ENCODE measurements around the gene DDB1. TPM values are rescaled to one million over a fixed set of nuclear protein-coding genes. Genes with fewer than 3 reads are reported as not detected.

Gene DDB1
- total and polyA plus RNA-seq, 2 of the 4 experiments (the other 2 are of a cell fraction) = 221 to 412 TPM

DNA sequence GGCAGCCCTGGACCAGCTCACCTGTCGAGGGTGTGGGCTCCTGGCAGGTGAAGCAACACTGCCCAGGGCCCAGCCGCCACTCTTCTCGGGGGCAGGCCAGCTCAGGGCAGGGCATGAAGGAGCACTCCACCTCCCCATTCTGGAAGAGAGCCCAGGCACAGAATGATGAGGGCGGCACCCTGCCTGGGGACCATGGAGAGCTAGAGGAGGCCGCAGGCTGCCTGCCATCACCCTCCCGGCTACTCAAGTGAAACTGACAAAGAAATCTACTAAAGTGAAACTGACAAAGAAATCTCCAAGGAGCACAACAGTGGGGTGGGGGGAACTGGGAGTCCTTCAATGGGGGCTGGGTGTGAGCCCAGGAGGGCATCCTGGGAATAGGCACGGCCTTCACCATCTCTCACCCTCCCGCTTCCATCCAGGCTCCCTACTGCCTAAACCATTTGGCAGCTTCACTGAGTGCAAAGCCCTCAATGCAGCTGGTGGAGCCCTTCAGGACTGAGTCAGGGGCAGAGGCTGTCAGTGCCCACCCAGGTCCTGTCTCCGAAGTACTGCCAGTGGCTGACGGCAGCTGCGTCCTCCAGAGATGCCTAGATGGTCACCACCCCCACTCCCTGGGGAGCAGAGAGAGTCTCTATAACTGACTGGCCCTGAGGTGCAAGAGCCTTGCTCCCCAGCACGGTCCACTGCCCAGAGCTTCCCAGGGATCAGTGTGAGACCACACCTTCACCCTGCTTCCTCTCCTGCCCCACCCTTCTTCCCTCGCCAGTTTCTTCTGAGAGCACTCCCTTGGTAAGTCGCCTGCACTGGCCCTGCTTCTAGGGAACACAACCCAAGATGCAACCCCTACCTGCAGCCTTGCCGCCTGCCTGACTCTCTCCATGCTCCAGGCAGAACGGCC is 59.5 kb downstream of the DDB1 start (continued):
- TF ChIP-seq, protein P1, sequence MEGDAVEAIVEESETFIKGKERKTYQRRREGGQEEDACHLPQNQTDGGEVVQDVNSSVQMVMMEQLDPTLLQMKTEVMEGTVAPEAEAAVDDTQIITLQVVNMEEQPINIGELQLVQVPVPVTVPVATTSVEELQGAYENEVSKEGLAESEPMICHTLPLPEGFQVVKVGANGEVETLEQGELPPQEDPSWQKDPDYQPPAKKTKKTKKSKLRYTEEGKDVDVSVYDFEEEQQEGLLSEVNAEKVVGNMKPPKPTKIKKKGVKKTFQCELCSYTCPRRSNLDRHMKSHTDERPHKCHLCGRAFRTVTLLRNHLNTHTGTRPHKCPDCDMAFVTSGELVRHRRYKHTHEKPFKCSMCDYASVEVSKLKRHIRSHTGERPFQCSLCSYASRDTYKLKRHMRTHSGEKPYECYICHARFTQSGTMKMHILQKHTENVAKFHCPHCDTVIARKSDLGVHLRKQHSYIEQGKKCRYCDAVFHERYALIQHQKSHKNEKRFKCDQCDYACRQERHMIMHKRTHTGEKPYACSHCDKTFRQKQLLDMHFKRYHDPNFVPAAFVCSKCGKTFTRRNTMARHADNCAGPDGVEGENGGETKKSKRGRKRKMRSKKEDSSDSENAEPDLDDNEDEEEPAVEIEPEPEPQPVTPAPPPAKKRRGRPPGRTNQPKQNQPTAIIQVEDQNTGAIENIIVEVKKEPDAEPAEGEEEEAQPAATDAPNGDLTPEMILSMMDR (conservative IDR thresholded peaks at IDR 0.05; ENCODE audit: low read depth, low read length) = no peak

DNA sequence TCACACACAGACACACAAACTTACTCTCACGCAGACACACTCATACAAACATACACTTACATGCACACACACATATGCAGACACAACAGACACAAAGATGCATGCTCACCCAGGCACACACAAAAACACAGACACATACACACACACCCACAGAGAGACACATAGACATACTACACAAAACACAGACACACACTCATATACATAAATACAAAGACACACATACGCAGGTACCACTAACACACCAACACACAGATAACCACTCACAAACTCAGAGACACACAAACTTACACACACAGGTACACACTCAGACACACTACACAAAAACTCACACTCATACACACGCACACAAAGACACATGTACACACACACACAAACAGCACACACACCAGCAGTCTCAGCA is 60.2 kb downstream of the DDB1 start:
- Histone ChIP-seq H2BK5ac (ENCODE audit: low read depth, low read length, poor library complexity, severe bottlenecking) (peak overlapping the region; percentile 1), H4K20me1 (ENCODE audit: insufficient read depth, low read length) (no peaks in the 10 kb centered on the region), H4K91ac (ENCODE audit: insufficient read depth, low read depth, low read length) (no peak overlapping the region), H3K4me2 (ENCODE audit: low read depth, low read length) (no peak overlapping the region), H3K27ac (ENCODE audit: insufficient read depth, low read length) (no peak overlapping the region), H3K4me1 (ENCODE audit: control insufficient read depth, insufficient read depth, low read length) (peaks cover 2% of the 10 kb centered on the region), H2AK5ac (ENCODE audit: low read depth, low read length) (no peak overlapping the region), H4K8ac (ENCODE audit: low read depth in 2 of 2, low read length in 2 of 2) (no peak overlapping the region), H3K9ac (ENCODE audit: low read depth, low read length) (no peak overlapping the region), H4K5ac (ENCODE audit: low read depth, low read length) (no peak overlapping the region), H3K14ac (replicated peaks; ENCODE audit: low read depth, low read length) (no peak overlapping the region), H3K56ac (ENCODE audit: extremely low read depth, insufficient read depth, low read length) (no peak overlapping the region), H2AFZ (replicated peaks; ENCODE audit: low read length, poor library complexity) (no peak overlapping the region), H3K36me3 (ENCODE audit: control insufficient read depth, insufficient read depth, low read length) (no peaks in the 10 kb centered on the region; the same call in 1 of the 2 replicates), H3K27me3 (ENCODE audit: control insufficient read depth, insufficient read depth, low read length) (no peaks in the 10 kb centered on the region; the same call in 1 of the 2 replicates), H3K9me3 (ENCODE audit: control insufficient read depth, insufficient read depth, low read length) (no peaks in the 10 kb centered on the region), H3K79me1 (ENCODE audit: low read depth in 1 of 2, low read length in 2 of 2) (no peaks in the 10 kb centered on the region), H3K4me3 (ENCODE audit: insufficient read depth, low read depth, low read length) (no peak overlapping the region), H3K9me1 (ENCODE audit: insufficient read depth, low read length) (no peaks in the 10 kb centered on the region; the same call in 1 of the 2 replicates), H2BK20ac (ENCODE audit: low read depth, low read length) (no peak overlapping the region), H3K18ac (ENCODE audit: low read depth, low read length) (no peak overlapping the region), H3K4ac (ENCODE audit: low read depth, low read length) (no peak overlapping the region), H2BK15ac (ENCODE audit: low read depth, low read length) (no peak overlapping the region), H2BK120ac (ENCODE audit: low read depth, low read length) (no peak overlapping the region), H3K23ac (ENCODE audit: low read depth, low read length) (no peak overlapping the region), H2AK9ac (replicated peaks; ENCODE audit: low read depth, low read length, poor library complexity) (no peak overlapping the region)
- ChIA-PET CTCF (no interaction called here), POLR2A (ENCODE audit: unreplicated experiment) (no interaction called here)
- 100% methylated on average over 2 of the region's 3 CpGs; no CpG with 5 or more reads in 1 of the 2 experiments for WGBS, 2 experiments (ENCODE audit: extremely low coverage in 2 of 2, insufficient read length in 1 of 2)
- intact Hi-C loops (cut with micrococcal nuclease) (no loop called here), dilution Hi-C loops (cut with HindIII; ENCODE audit: low sequenced_read_pairs, unreplicated experiment) (no loop called here), in situ Hi-C loops (cut with MboI; ENCODE audit: low sequenced_read_pairs) (no loop called here)
- no TSS peak for BruUV-seq (replicated peaks)
- DNase-seq = no peak
- ATAC-seq (ENCODE audit: low read depth) = no peak
- TF ChIP-seq POLR2A (IDR thresholded peaks at IDR 0.05; ENCODE audit: low read depth, low read length) (no peak), CEBPB (IDR thresholded peaks at IDR 0.05; ENCODE audit: low read depth, low read length) (no peak), BHLHE40 (IDR thresholded peaks at IDR 0.05; ENCODE audit: low read depth, low read length) (no peak), MXI1 (IDR thresholded peaks at IDR 0.05; ENCODE audit: borderline replicate concordance, low read depth, low read length) (no peak), RCOR1 (IDR thresholded peaks at IDR 0.05; ENCODE audit: insufficient replicate concordance, low read length) (no peak), RFX5 (IDR thresholded peaks at IDR 0.05; ENCODE audit: low read depth, low read length) (no peak), RAD21 (IDR thresholded peaks at IDR 0.05; ENCODE audit: low read length) (no peak), MAFK (IDR thresholded peaks at IDR 0.05; ENCODE audit: low read depth, low read length) (no peak), USF2 (IDR thresholded peaks at IDR 0.05; ENCODE audit: low read depth, low read length) (no peak), FOS (IDR thresholded peaks at IDR 0.05; ENCODE audit: low read depth, low read length) (no peak)
- TF ChIP-seq, protein P1 (conservative IDR thresholded peaks at IDR 0.05; ENCODE audit: low read depth, low read length) = no peak
